ENCODE measurements around the gene KLK7. TPM values are rescaled to one million over a fixed set of nuclear protein-coding genes. Genes with fewer than 3 reads are reported as not detected.

The KLK7 gene
- total RNA-seq, 1 donor from 2014 or later: not detected

Other genes with a start within 250 kb of the KLK7 start
- gene GPR32, start 213.5 kb downstream of the KLK7 start, total RNA-seq: not detected
- not detected for gene ACP4, start 193.5 kb downstream of the KLK7 start, total RNA-seq
- gene KLK1, start 160.1 kb downstream of the KLK7 start, total RNA-seq: 0.25 TPM
- gene KLK15, start 150.3 kb downstream of the KLK7 start, total RNA-seq: not detected
- not detected for gene KLK3, start 129.0 kb downstream of the KLK7 start, total RNA-seq
- gene KLK2, start 110.5 kb downstream of the KLK7 start, total RNA-seq: not detected
- gene KLK4, start 72.5 kb downstream of the KLK7 start, total RNA-seq: not detected
- not detected for gene KLK5, start 30.9 kb downstream of the KLK7 start, total RNA-seq
- 0.25 TPM for gene KLK6, start 14.3 kb downstream of the KLK7 start, total RNA-seq
- gene KLK8, start 17.7 kb upstream of the KLK7 start, total RNA-seq: not detected
- gene KLK10, start 35.8 kb upstream of the KLK7 start, total RNA-seq: not detected
- not detected for gene KLK11, start 42.7 kb upstream of the KLK7 start, total RNA-seq
- not detected for gene KLK12, start 51.1 kb upstream of the KLK7 start, total RNA-seq
- gene KLK13, start 81.2 kb upstream of the KLK7 start, total RNA-seq: not detected
- not detected for gene KLK14, start 99.0 kb upstream of the KLK7 start, total RNA-seq
- gene CTU1, start 124.5 kb upstream of the KLK7 start, total RNA-seq: 2.7 TPM
- gene SIGLEC9, start 141.0 kb upstream of the KLK7 start, total RNA-seq: 0.25 TPM
- gene SIGLEC7, start 158.4 kb upstream of the KLK7 start, total RNA-seq: 0.49 TPM
- gene CD33, start 241.2 kb upstream of the KLK7 start, total RNA-seq: not detected

Data from temporal lobe (tissue), 1 donor.